Measurements from ENCODE around the gene STH. TPM values are rescaled to one million over a fixed set of nuclear protein-coding genes. Genes with fewer than 3 reads are reported as not detected.
A peak's percentile ranks its signal among the peaks of the same experiment; 100 is the strongest.
"Not testable (repeated sequence)": the region's sequence is repeated elsewhere in the genome, so short reads cannot be mapped to it uniquely, and the experiment has no call there.

The STH gene
- total and polyA plus RNA-seq, 4 donors, result not detected

GRCh38 chr17:46011711-46012505 lies 12.9 kb downstream of the STH start:
- no peak for ATAC-seq (ENCODE audit: low FRiP score)
- H3K27ac ChIP-seq (ENCODE audit: low read depth in 1 of 2, low read length in 2 of 2), result no peak overlapping the region
- WGBS, 2 donors, result 88 to 89% methylated on average over 28 of the region's 28 CpGs
- no peaks in the 10 kb centered on the region for H3K9me3 ChIP-seq (ENCODE audit: control insufficient read depth, low read length)
- intact Hi-C loops (cut with DNase I), result no loop called here
- H3K27me3 ChIP-seq (ENCODE audit: control insufficient read depth in 1 of 2, insufficient read depth in 2 of 2, low read length in 1 of 2), result no peaks in the 10 kb centered on the region
- H3K36me3 ChIP-seq (ENCODE audit: control insufficient read depth in 1 of 2, insufficient read depth in 2 of 2, low read length in 1 of 2), result no peaks in the 10 kb centered on the region
- DNase-seq, result no peak
- no peaks in the 10 kb centered on the region for H3K4me1 ChIP-seq (ENCODE audit: control insufficient read depth in 1 of 2, insufficient read depth in 2 of 2, low read length in 2 of 2)
- H3K4me3 ChIP-seq (ENCODE audit: low read length in 2 of 2), result no peak overlapping the region

GRCh38 chr17:46012506-46013079 lies 13.5 kb downstream of the STH start:
- Histone ChIP-seq H3K9me3 (ENCODE audit: control insufficient read depth, low read length) (no peaks in the 10 kb centered on the region), H3K36me3 (ENCODE audit: control insufficient read depth in 1 of 2, insufficient read depth in 2 of 2, low read length in 1 of 2) (no peaks in the 10 kb centered on the region), H3K4me1 (ENCODE audit: control insufficient read depth in 1 of 2, insufficient read depth in 2 of 2, low read length in 2 of 2) (no peaks in the 10 kb centered on the region), H3K27ac (ENCODE audit: low read depth in 1 of 2, low read length in 2 of 2) (no peak overlapping the region), H3K4me3 (ENCODE audit: low read length in 2 of 2) (no peak overlapping the region), H3K27me3 (ENCODE audit: control insufficient read depth in 1 of 2, insufficient read depth in 2 of 2, low read length in 1 of 2) (no peaks in the 10 kb centered on the region)
- DNase-seq (no peak), ATAC-seq (ENCODE audit: low FRiP score) (no peak)
- 84 to 91% methylated on average over 7 to 11 of the region's 11 CpGs for WGBS, 2 donors
- intact Hi-C loops (cut with DNase I), result no loop called here

DNA sequence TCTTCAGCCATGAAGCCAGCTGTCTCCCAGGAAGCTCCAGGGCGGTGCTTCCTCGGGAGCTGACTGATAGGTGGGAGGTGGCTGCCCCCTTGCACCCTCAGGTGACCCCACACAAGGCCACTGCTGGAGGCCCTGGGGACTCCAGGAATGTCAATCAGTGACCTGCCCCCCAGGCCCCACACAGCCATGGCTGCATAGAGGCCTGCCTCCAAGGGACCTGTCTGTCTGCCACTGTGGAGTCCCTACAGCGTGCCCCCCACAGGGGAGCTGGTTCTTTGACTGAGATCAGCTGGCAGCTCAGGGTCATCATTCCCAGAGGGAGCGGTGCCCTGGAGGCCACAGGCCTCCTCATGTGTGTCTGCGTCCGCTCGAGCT lies 14.1 kb downstream of the STH start:
- intact Hi-C loops (cut with DNase I), result no loop called here

DNA sequence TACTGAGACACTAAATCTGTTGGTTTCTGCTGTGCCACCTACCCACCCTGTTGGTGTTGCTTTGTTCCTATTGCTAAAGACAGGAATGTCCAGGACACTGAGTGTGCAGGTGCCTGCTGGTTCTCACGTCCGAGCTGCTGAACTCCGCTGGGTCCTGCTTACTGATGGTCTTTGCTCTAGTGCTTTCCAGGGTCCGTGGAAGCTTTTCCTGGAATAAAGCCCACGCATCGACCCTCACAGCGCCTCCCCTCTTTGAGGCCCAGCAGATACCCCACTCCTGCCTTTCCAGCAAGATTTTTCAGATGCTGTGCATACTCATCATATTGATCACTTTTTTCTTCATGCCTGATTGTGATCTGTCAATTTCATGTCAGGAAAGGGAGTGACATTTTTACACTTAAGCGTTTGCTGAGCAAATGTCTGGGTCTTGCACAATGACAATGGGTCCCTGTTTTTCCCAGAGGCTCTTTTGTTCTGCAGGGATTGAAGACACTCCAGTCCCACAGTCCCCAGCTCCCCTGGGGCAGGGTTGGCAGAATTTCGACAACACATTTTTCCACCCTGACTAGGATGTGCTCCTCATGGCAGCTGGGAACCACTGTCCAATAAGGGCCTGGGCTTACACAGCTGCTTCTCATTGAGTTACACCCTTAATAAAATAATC lies 14.6 kb downstream of the STH start:
- H3K27me3 ChIP-seq (ENCODE audit: control insufficient read depth in 1 of 2, insufficient read depth in 2 of 2, low read length in 1 of 2), result no peaks in the 10 kb centered on the region
- WGBS, 2 donors, result 74 to 77% methylated on average over 9 of the region's 9 CpGs
- no peaks in the 10 kb centered on the region for H3K4me1 ChIP-seq (ENCODE audit: control insufficient read depth in 1 of 2, insufficient read depth in 2 of 2, low read length in 2 of 2)
- no peak overlapping the region for H3K27ac ChIP-seq (ENCODE audit: low read depth in 1 of 2, low read length in 2 of 2)
- ATAC-seq (ENCODE audit: low FRiP score) (no peak), DNase-seq (no peak)
- H3K9me3 ChIP-seq (ENCODE audit: control insufficient read depth, low read length), result no peaks in the 10 kb centered on the region
- H3K36me3 ChIP-seq (ENCODE audit: control insufficient read depth in 1 of 2, insufficient read depth in 2 of 2, low read length in 1 of 2), result no peaks in the 10 kb centered on the region
- intact Hi-C loops (cut with DNase I), result no loop called here
- H3K4me3 ChIP-seq (ENCODE audit: low read length in 2 of 2), result no peak overlapping the region

More for the DNA sequence above, 14.1 kb downstream of the STH start:
- Histone ChIP-seq H3K36me3 (ENCODE audit: control insufficient read depth in 1 of 2, insufficient read depth in 2 of 2, low read length in 1 of 2) (no peaks in the 10 kb centered on the region), H3K4me1 (ENCODE audit: control insufficient read depth in 1 of 2, insufficient read depth in 2 of 2, low read length in 2 of 2) (no peaks in the 10 kb centered on the region), H3K4me3 (ENCODE audit: low read length in 2 of 2) (no peak overlapping the region), H3K27me3 (ENCODE audit: control insufficient read depth in 1 of 2, insufficient read depth in 2 of 2, low read length in 1 of 2) (no peaks in the 10 kb centered on the region), H3K27ac (ENCODE audit: low read depth in 1 of 2, low read length in 2 of 2) (no peak overlapping the region), H3K9me3 (ENCODE audit: control insufficient read depth, low read length) (no peaks in the 10 kb centered on the region)
- ATAC-seq (ENCODE audit: low FRiP score), result no peak
- DNase-seq, result no peak
- 95 to 96% methylated on average over 7 of the region's 7 CpGs for WGBS, 2 donors

- H3K4me3 ChIP-seq (ENCODE audit: low read length in 2 of 2); intact Hi-C loops (cut with DNase I); H3K36me3 ChIP-seq (ENCODE audit: control insufficient read depth in 1 of 2, insufficient read depth in 2 of 2, low read length in 1 of 2); H3K4me1 ChIP-seq (ENCODE audit: control insufficient read depth in 1 of 2, insufficient read depth in 2 of 2, low read length in 2 of 2); ATAC-seq (ENCODE audit: low FRiP score); DNase-seq; H3K9me3 ChIP-seq (ENCODE audit: control insufficient read depth, low read length); H3K27me3 ChIP-seq (ENCODE audit: control insufficient read depth in 1 of 2, insufficient read depth in 2 of 2, low read length in 1 of 2); H3K27ac ChIP-seq (ENCODE audit: low read depth in 1 of 2, low read length in 2 of 2): not testable (repeated sequence)
- WGBS, 2 donors, result 97 to 98% methylated on average over 8 of the region's 8 CpGs
Observed at GRCh38 chr17:46019408-46019925, 20.4 kb downstream of the STH start.

- no peak overlapping the region for H3K4me3 ChIP-seq (ENCODE audit: low read length in 2 of 2)
- intact Hi-C loops (cut with DNase I), result no loop called here
- 90 to 92% methylated on average over 14 of the region's 14 CpGs for WGBS, 2 donors
- no peaks in the 10 kb centered on the region for H3K4me1 ChIP-seq (ENCODE audit: control insufficient read depth in 1 of 2, insufficient read depth in 2 of 2, low read length in 2 of 2)
- H3K36me3 ChIP-seq (ENCODE audit: control insufficient read depth in 1 of 2, insufficient read depth in 2 of 2, low read length in 1 of 2), result no peaks in the 10 kb centered on the region
- no peaks in the 10 kb centered on the region for H3K9me3 ChIP-seq (ENCODE audit: control insufficient read depth, low read length)
- ATAC-seq (ENCODE audit: low FRiP score) (no peak), DNase-seq (peak in 1 of 2 donors; percentile 61)
- no peak overlapping the region for H3K27ac ChIP-seq (ENCODE audit: low read depth in 1 of 2, low read length in 2 of 2)
- no peaks in the 10 kb centered on the region for H3K27me3 ChIP-seq (ENCODE audit: control insufficient read depth in 1 of 2, insufficient read depth in 2 of 2, low read length in 1 of 2)
Observed at GRCh38 chr17:46020023-46020761, 21.1 kb downstream of the STH start.

- H3K27ac ChIP-seq (ENCODE audit: low read depth in 1 of 2, low read length in 2 of 2), result no peak overlapping the region
- no peaks in the 10 kb centered on the region for H3K27me3 ChIP-seq (ENCODE audit: control insufficient read depth in 1 of 2, insufficient read depth in 2 of 2, low read length in 1 of 2)
- H3K4me1 ChIP-seq (ENCODE audit: control insufficient read depth in 1 of 2, insufficient read depth in 2 of 2, low read length in 2 of 2), result no peaks in the 10 kb centered on the region
- no peaks in the 10 kb centered on the region for H3K36me3 ChIP-seq (ENCODE audit: control insufficient read depth in 1 of 2, insufficient read depth in 2 of 2, low read length in 1 of 2)
- no peak overlapping the region for H3K4me3 ChIP-seq (ENCODE audit: low read length in 2 of 2)
- ATAC-seq (ENCODE audit: low FRiP score) (no peak), DNase-seq (no peak)
- no peaks in the 10 kb centered on the region for H3K9me3 ChIP-seq (ENCODE audit: control insufficient read depth, low read length)
- WGBS, 2 donors, result 86 to 89% methylated on average over 12 of the region's 12 CpGs
- intact Hi-C loops (cut with DNase I), result no loop called here
Observed at GRCh38 chr17:46020998-46021397, 21.9 kb downstream of the STH start.

DNA sequence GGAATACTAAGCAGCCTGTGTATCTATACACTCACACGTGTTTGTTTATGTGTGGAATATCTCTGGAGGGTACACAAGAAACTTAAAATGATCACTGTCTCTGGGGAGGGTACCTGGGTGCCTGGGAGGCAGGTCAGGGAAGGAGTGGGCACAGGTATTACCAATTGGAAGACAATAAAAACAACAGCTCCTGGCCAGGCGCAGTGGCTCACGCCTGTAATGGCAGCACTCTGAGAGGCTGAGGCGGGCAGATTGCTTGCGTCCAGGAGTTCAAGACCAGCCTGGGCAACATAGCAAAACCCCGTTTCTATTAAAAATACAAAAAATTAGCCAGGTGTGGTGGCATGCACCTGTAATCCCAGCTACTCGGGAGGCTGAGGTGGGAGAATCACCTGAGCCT lies 24.3 kb downstream of the STH start:
- H3K4me1 ChIP-seq (ENCODE audit: control insufficient read depth in 1 of 2, insufficient read depth in 2 of 2, low read length in 2 of 2); DNase-seq; intact Hi-C loops (cut with DNase I); ATAC-seq (ENCODE audit: low FRiP score); H3K4me3 ChIP-seq (ENCODE audit: low read length in 2 of 2); H3K27me3 ChIP-seq (ENCODE audit: control insufficient read depth in 1 of 2, insufficient read depth in 2 of 2, low read length in 1 of 2); H3K27ac ChIP-seq (ENCODE audit: low read depth in 1 of 2, low read length in 2 of 2); H3K36me3 ChIP-seq (ENCODE audit: control insufficient read depth in 1 of 2, insufficient read depth in 2 of 2, low read length in 1 of 2); H3K9me3 ChIP-seq (ENCODE audit: control insufficient read depth, low read length): not testable (repeated sequence)
- WGBS, 2 donors, result 90% methylated on average over 7 of the region's 7 CpGs

All from aorta (tissue), 5 donors.